ENCODE results near the gene CACNA2D4. TPM values are rescaled to one million over a fixed set of nuclear protein-coding genes. Genes with fewer than 3 reads are reported as not detected.
"Not testable (repeated sequence)": the region's sequence is repeated elsewhere in the genome, so short reads cannot be mapped to it uniquely, and the experiment has no call there.

Gene CACNA2D4
- total RNA-seq, 1 donor from 2014 or later = 2.8 TPM

- no peak overlapping the region for H3K27ac Mint-ChIP-seq
- no peaks in the 10 kb centered on the region for H3K4me1 Mint-ChIP-seq
- H3K9me3 Mint-ChIP-seq = no peaks in the 10 kb centered on the region
- POLR2A ChIA-PET = no interaction called here
- H3K36me3 Mint-ChIP-seq (ENCODE audit: low read depth) = peaks cover 56% of the 10 kb centered on the region
- TF ChIP-seq CTCF (IDR thresholded peaks at IDR 0.05) = no peak
- CTCF ChIA-PET = interaction anchor here (1.3 kb wide), 1 partner anchor 16 kb away, joined by 5 read pairs; no protein-coding TSS in a partner anchor
- no peak overlapping the region for H3K4me3 Mint-ChIP-seq
- ATAC-seq (ENCODE audit: low read depth) = no peak
- DNase-seq = no peak
- H3K27me3 Mint-ChIP-seq = no peaks in the 10 kb centered on the region
- intact Hi-C loops (cut with micrococcal nuclease) = no loop called here
Observed at GRCh38 chr12:1956716-1957115, 38.3 kb upstream of the CACNA2D4 start.

GRCh38 chr12:1949771-1950470, 31.5 kb upstream of the CACNA2D4 start:
- DNase-seq = no peak
- no peak overlapping the region for H3K4me3 Mint-ChIP-seq
- POLR2A ChIA-PET = no interaction called here
- peaks cover 3% of the 10 kb centered on the region for H3K9me3 Mint-ChIP-seq
- H3K27me3 Mint-ChIP-seq = no peaks in the 10 kb centered on the region
- no peaks in the 10 kb centered on the region for H3K4me1 Mint-ChIP-seq
- intact Hi-C loops (cut with micrococcal nuclease) = no loop called here
- no peak for ATAC-seq (ENCODE audit: low read depth)
- no peak for TF ChIP-seq CTCF (IDR thresholded peaks at IDR 0.05)
- CTCF ChIA-PET = interaction anchor here (0.6 to 1.6 kb wide), 3 partner anchors 10 to 301 kb away, joined by 3 to 4 read pairs (median 3); no protein-coding TSS in a partner anchor
- H3K36me3 Mint-ChIP-seq (ENCODE audit: low read depth) = peaks cover 89% of the 10 kb centered on the region
- no peak overlapping the region for H3K27ac Mint-ChIP-seq

GRCh38 chr12:1948883-1949282, 30.4 kb upstream of the CACNA2D4 start:
- ATAC-seq (ENCODE audit: low read depth) (no peak), DNase-seq (no peak)
- ChIA-PET POLR2A (interaction anchor here (0.8 kb wide), 1 partner anchor 9 kb away, joined by 3 read pairs; no protein-coding TSS in a partner anchor), CTCF (interaction anchor here (1.2 to 1.6 kb wide), 3 partner anchors 9 to 300 kb away, joined by 3 to 4 read pairs (median 3); no protein-coding TSS in a partner anchor)
- Mint-ChIP-seq H3K36me3 (ENCODE audit: low read depth) (peaks cover 95% of the 10 kb centered on the region), H3K9me3 (peaks cover 3% of the 10 kb centered on the region), H3K4me3 (no peak overlapping the region), H3K27ac (no peak overlapping the region), H3K27me3 (no peaks in the 10 kb centered on the region), H3K4me1 (no peaks in the 10 kb centered on the region)
- intact Hi-C loops (cut with micrococcal nuclease) = no loop called here
- no peak for TF ChIP-seq CTCF (IDR thresholded peaks at IDR 0.05)

GRCh38 chr12:1947081-1947480, 28.6 kb upstream of the CACNA2D4 start:
- H3K9me3 Mint-ChIP-seq = peaks cover 3% of the 10 kb centered on the region
- no peak for TF ChIP-seq CTCF (IDR thresholded peaks at IDR 0.05)

GRCh38 chr12:1946296-1946695, 27.8 kb upstream of the CACNA2D4 start:
- Mint-ChIP-seq H3K4me1 (no peaks in the 10 kb centered on the region), H3K9me3 (peaks cover 3% of the 10 kb centered on the region), H3K27ac (no peak overlapping the region), H3K36me3 (ENCODE audit: low read depth) (peaks cover 93% of the 10 kb centered on the region), H3K4me3 (no peak overlapping the region), H3K27me3 (no peaks in the 10 kb centered on the region)
- CTCF ChIA-PET = interaction anchor here (1.0 kb wide), 1 partner anchor 293 kb away, joined by 3 read pairs; no protein-coding TSS in a partner anchor
- POLR2A ChIA-PET = no interaction called here
- intact Hi-C loops (cut with micrococcal nuclease) = no loop called here
- no peak for DNase-seq
- no peak for TF ChIP-seq CTCF (IDR thresholded peaks at IDR 0.05)
- no peak for ATAC-seq (ENCODE audit: low read depth)

More at GRCh38 chr12:1947081-1947480, 28.6 kb upstream of the CACNA2D4 start:
- Mint-ChIP-seq H3K36me3 (ENCODE audit: low read depth) (peaks cover 95% of the 10 kb centered on the region), H3K27me3 (no peaks in the 10 kb centered on the region), H3K27ac (no peak overlapping the region), H3K4me3 (no peak overlapping the region), H3K4me1 (no peaks in the 10 kb centered on the region)
- ChIA-PET CTCF (no interaction called here), POLR2A (no interaction called here)
- ATAC-seq (ENCODE audit: low read depth) = no peak
- intact Hi-C loops (cut with micrococcal nuclease) = no loop called here
- no peak for DNase-seq

GRCh38 chr12:1945502-1945901, 27.1 kb upstream of the CACNA2D4 start:
- intact Hi-C loops (cut with micrococcal nuclease); H3K27me3 Mint-ChIP-seq; H3K27ac Mint-ChIP-seq; DNase-seq; POLR2A ChIA-PET; H3K4me1 Mint-ChIP-seq; ATAC-seq (ENCODE audit: low read depth); H3K9me3 Mint-ChIP-seq; H3K4me3 Mint-ChIP-seq: not testable (repeated sequence)
- peaks cover 94% of the 10 kb centered on the region for H3K36me3 Mint-ChIP-seq (ENCODE audit: low read depth)
- CTCF ChIA-PET = interaction anchor here (1.5 kb wide), 1 partner anchor 154 kb away, joined by 4 read pairs; no protein-coding TSS in a partner anchor
